Spleen (tissue), 7 donors: ENCODE results near the gene UTP25.

Experiments
- CTCF ChIP-seq, 11 experiments: fragments of 200-600 bp in 7 of 11; fragments of 450-650 bp in 4 of 11; sonication (generic) in 4 of 11; IDR thresholded peaks in 8 of 11; conservative IDR thresholded peaks in 3 of 11; 1 replicate in 7 of 11; 2 replicates in 4 of 11; pipeline versions ENCODE4 v1.4.0 to v1.8.0; 2016 to 2021; ENCODE audit warnings: antibody characterized with exemption in 11 of 11, inconsistent platforms in 4 of 11, mild to moderate bottlenecking in 1 of 11
- POLR2A ChIP-seq, 3 donors: fragments of 450-650 bp; IDR thresholded peaks; one replicate each; pipeline ENCODE4 v1.5.1; 2017; ENCODE audit warnings: antibody characterized with exemption in 3 of 3, mild to moderate bottlenecking in 1 of 3
- donor health status: DM: no; HTN: no; CAD: no; lungs with moderate emphysema.
- donor health status: DM: no; HTN: no; CAD: no.
- donor health status: DM: no; HTN: no; CAD: no.

- TF ChIP-seq CTCF (IDR thresholded peaks at IDR 0.05 in 8 of 11, conservative IDR thresholded peaks at IDR 0.05 in 3 of 11) (no peak), POLR2A (IDR thresholded peaks at IDR 0.05) (no peak)
These were observed 47.7 kb downstream of the UTP25 start for GRCh38 chr1:209875515-209875914.
